DOHH2 (cell line): ENCODE results near the gene PRKAG1.

Experiments used
- H3F3A ChIP-seq: fragments of 200-600 bp; sonication (generic), shearing (Covaris generic); 2 replicates; pipeline ENCODE4 v1.6.0; 2016; ENCODE audit warnings: antibody characterized with exemption, mild to moderate bottlenecking; ENCODE audit not compliant: control insufficient read depth, insufficient read depth
- H3K27ac ChIP-seq: fragments of 200-600 bp; sonication (generic); 2 replicates; pipeline ENCODE4 v1.5.1; 2014; ENCODE audit warnings: low read depth, mild to moderate bottlenecking, low read length, moderate library complexity
- H3K27me3 ChIP-seq: fragments of 200-600 bp; sonication (generic); 2 replicates; pipeline ENCODE4 v1.6.1; 2014; ENCODE audit warnings: mild to moderate bottlenecking, low read length, mixed read lengths; ENCODE audit not compliant: control insufficient read depth
- H3K36me3 ChIP-seq: fragments of 200-600 bp; sonication (generic); 2 replicates; pipeline ENCODE4 v1.6.1; 2014; ENCODE audit warnings: mild to moderate bottlenecking, low read length, moderate library complexity, mixed read lengths; ENCODE audit not compliant: control insufficient read depth
- H3K4me1 ChIP-seq: fragments of 200-600 bp; sonication (generic); 2 replicates; pipeline ENCODE4 v1.6.1; 2014; ENCODE audit warnings: mild to moderate bottlenecking, low read length, mixed read lengths; ENCODE audit not compliant: control insufficient read depth
- H3K4me2 ChIP-seq: fragments of 200-600 bp; sonication (generic); 2 replicates; pipeline ENCODE4 v1.6.0; 2014; ENCODE audit warnings: mild to moderate bottlenecking, low read length, moderate library complexity
- H3K4me3 ChIP-seq: fragments of 200-600 bp; sonication (generic); 2 replicates; pipeline ENCODE4 v1.5.1; 2014; ENCODE audit warnings: mild to moderate bottlenecking, low read length, mixed read lengths
- H3K79me2 ChIP-seq: fragments of 200-600 bp; sonication (generic); 2 replicates; pipeline ENCODE4 v1.6.1; 2014; ENCODE audit warnings: mild to moderate bottlenecking, low read length, mixed read lengths; ENCODE audit not compliant: control insufficient read depth
- H3K9me2 ChIP-seq: fragments of 200-600 bp; sonication (generic); replicated peaks from 2 replicates; pipeline ENCODE4 v1.6.1; 2014; ENCODE audit warnings: mild to moderate bottlenecking, low read length, mixed read lengths; ENCODE audit not compliant: control insufficient read depth
- H3K9me3 ChIP-seq: fragments of 200-600 bp; sonication (generic); 2 replicates; pipeline ENCODE4 v1.6.1; 2014; ENCODE audit warnings: antibody characterized with exemption, low read length, mixed read lengths; ENCODE audit not compliant: control insufficient read depth, insufficient read depth
- H4K20me1 ChIP-seq: fragments of 200-600 bp; sonication (generic); 2 replicates; pipeline ENCODE4 v1.6.0; 2014; ENCODE audit warnings: low read depth, mild to moderate bottlenecking, antibody characterized with exemption, low read length, moderate library complexity; ENCODE audit not compliant: control insufficient read depth, insufficient read depth
- EZH2phosphoT487 ChIP-seq: fragments of 200-600 bp; sonication (generic); IDR thresholded peaks from 2 replicates; pipeline ENCODE4 v1.6.1; 2017; ENCODE audit warnings: borderline replicate concordance, mild to moderate bottlenecking, antibody characterized with exemption, low read length, moderate library complexity, mixed read lengths
- TF ChIP-seq, protein P1 (sequence below): fragments of 200-600 bp; sonication (generic); IDR thresholded peaks from one replicate; pipeline ENCODE4 v1.5.1; 2014; ENCODE audit warnings: antibody characterized with exemption, mild to moderate bottlenecking, low read depth, low read length; ENCODE audit not compliant: poor library complexity, severe bottlenecking

Gene PRKAG1

GRCh38 chr12:49055978-49056754 lies 37.6 kb upstream of the PRKAG1 start:
- peaks cover 27% of the 10 kb centered on the region for H3K4me1 ChIP-seq
- TF ChIP-seq, protein P1, sequence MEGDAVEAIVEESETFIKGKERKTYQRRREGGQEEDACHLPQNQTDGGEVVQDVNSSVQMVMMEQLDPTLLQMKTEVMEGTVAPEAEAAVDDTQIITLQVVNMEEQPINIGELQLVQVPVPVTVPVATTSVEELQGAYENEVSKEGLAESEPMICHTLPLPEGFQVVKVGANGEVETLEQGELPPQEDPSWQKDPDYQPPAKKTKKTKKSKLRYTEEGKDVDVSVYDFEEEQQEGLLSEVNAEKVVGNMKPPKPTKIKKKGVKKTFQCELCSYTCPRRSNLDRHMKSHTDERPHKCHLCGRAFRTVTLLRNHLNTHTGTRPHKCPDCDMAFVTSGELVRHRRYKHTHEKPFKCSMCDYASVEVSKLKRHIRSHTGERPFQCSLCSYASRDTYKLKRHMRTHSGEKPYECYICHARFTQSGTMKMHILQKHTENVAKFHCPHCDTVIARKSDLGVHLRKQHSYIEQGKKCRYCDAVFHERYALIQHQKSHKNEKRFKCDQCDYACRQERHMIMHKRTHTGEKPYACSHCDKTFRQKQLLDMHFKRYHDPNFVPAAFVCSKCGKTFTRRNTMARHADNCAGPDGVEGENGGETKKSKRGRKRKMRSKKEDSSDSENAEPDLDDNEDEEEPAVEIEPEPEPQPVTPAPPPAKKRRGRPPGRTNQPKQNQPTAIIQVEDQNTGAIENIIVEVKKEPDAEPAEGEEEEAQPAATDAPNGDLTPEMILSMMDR = no peak
- TF ChIP-seq EZH2phosphoT487 = no peak
- peak overlapping the region; percentile 60 for H3K27ac ChIP-seq
- H3K36me3 ChIP-seq = peaks cover 70% of the 10 kb centered on the region
- H3F3A ChIP-seq = no peaks in the 10 kb centered on the region
- no peaks in the 10 kb centered on the region for H3K9me3 ChIP-seq
- H3K79me2 ChIP-seq = peaks cover 92% of the 10 kb centered on the region
- no peaks in the 10 kb centered on the region for H3K9me2 ChIP-seq
- H4K20me1 ChIP-seq = peaks cover 39% of the 10 kb centered on the region
- H3K27me3 ChIP-seq = no peaks in the 10 kb centered on the region
- peak overlapping the region; percentile 92 for H3K4me3 ChIP-seq
- peak overlapping the region; percentile 82 for H3K4me2 ChIP-seq

- Histone ChIP-seq H4K20me1 (peaks cover 39% of the 10 kb centered on the region), H3K9me3 (no peaks in the 10 kb centered on the region), H3F3A (no peaks in the 10 kb centered on the region), H3K4me3 (no peak overlapping the region), H3K9me2 (no peaks in the 10 kb centered on the region), H3K4me2 (peak overlapping the region; percentile 82; the same call in 1 of the 2 replicates), H3K36me3 (peaks cover 81% of the 10 kb centered on the region), H3K27ac (no peak overlapping the region), H3K27me3 (no peaks in the 10 kb centered on the region), H3K79me2 (peaks cover 85% of the 10 kb centered on the region), H3K4me1 (peaks cover 27% of the 10 kb centered on the region)
- no peak for TF ChIP-seq EZH2phosphoT487
- TF ChIP-seq, protein P1 = no peak
Measured at GRCh38 chr12:49055092-49055491, 36.5 kb upstream of the PRKAG1 start.

DNA sequence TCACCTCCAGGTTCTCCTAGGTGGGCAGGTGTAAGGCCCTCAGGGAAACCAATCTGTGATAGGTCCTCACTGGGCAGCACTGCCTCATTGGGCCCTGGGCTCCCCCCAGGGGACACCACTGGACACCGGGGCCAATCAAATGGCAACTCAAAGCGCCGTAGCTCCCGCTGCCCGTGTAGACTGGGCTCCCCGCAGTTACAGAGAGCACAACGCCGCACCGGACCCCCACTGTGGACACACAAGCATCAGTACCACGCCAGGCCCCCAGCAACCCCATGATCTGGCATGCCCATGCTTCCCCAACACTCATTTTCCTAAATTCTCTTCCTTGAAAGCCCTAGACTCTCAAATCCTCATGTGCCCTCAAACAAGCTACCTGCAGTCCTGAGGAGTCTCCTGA lies 35.9 kb upstream of the PRKAG1 start:
- H3F3A ChIP-seq = no peaks in the 10 kb centered on the region
- peaks cover 39% of the 10 kb centered on the region for H4K20me1 ChIP-seq
- H3K9me3 ChIP-seq = no peaks in the 10 kb centered on the region
- no peaks in the 10 kb centered on the region for H3K9me2 ChIP-seq
- H3K4me1 ChIP-seq = peaks cover 27% of the 10 kb centered on the region
- H3K79me2 ChIP-seq = peaks cover 80% of the 10 kb centered on the region
- no peaks in the 10 kb centered on the region for H3K27me3 ChIP-seq
- H3K27ac ChIP-seq = no peak overlapping the region
- H3K4me2 ChIP-seq = no peak overlapping the region
- TF ChIP-seq, protein P1 = no peak
- no peak for TF ChIP-seq EZH2phosphoT487
- no peak overlapping the region for H3K4me3 ChIP-seq
- peaks cover 84% of the 10 kb centered on the region for H3K36me3 ChIP-seq
